Kidney epithelial cell (primary cell): ENCODE results near the gene TBX10. TPM values are rescaled to one million over a fixed set of nuclear protein-coding genes. Genes with fewer than 3 reads are reported as not detected.

Experiments
- DNase-seq: peaks from one replicate; pipeline ENCODE4 v3.0.0-alpha.2; 2010; ENCODE audit warnings: low read depth
- H3K27me3 ChIP-seq: 2 replicates; pipeline ENCODE4 v1.6.0; 2011; ENCODE audit warnings: low read length; ENCODE audit not compliant: control insufficient read depth, insufficient read depth
- H3K36me3 ChIP-seq: 2 replicates; pipeline ENCODE4 v1.5.1; 2011; ENCODE audit warnings: low read length; ENCODE audit not compliant: control insufficient read depth, insufficient read depth
- H3K4me3 ChIP-seq: 2 replicates; pipeline ENCODE4 v1.5.1; 2011; ENCODE audit warnings: low read depth, mild to moderate bottlenecking, control low read depth, low read length
- total RNA-seq: library from RNA; depleted of rRNA; stranded (reverse); fragments of >200 nt; gene quantifications from 2 replicates; pipeline ENCODE4 v1.2.3, GENCODE V29; 2015
- TF ChIP-seq, protein P1 (sequence below): IDR thresholded peaks from 2 replicates; pipeline ENCODE4 v1.5.1; 2011; ENCODE audit warnings: mild to moderate bottlenecking, moderate library complexity, low read length, control low read depth, inconsistent platforms; ENCODE audit not compliant: insufficient read depth, poor library complexity, severe bottlenecking

The TBX10 gene
- total RNA-seq, 1 donor from 2014 or later = not detected

DNA sequence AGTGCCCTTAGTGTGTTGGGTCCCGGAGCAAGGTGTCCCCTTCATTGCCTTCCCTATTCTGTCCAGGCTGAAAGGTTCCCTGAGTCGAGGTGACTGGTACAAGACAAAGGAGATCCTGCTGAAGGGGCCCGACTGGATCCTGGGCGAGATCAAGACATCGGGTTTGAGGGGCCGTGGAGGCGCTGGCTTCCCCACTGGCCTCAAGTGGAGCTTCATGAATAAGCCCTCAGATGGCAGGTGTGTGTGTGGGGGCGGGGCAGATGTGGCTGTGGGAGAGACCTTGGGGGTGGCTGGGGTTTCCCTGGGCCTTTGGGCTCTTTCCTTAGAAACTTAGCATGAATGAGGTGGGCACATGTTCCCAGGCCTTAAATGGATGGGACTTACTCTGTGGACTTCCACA, 31.1 kb downstream of the TBX10 start:
- DNase-seq = no peak
- H3K27me3 ChIP-seq = no peaks in the 10 kb centered on the region
- TF ChIP-seq, protein P1, sequence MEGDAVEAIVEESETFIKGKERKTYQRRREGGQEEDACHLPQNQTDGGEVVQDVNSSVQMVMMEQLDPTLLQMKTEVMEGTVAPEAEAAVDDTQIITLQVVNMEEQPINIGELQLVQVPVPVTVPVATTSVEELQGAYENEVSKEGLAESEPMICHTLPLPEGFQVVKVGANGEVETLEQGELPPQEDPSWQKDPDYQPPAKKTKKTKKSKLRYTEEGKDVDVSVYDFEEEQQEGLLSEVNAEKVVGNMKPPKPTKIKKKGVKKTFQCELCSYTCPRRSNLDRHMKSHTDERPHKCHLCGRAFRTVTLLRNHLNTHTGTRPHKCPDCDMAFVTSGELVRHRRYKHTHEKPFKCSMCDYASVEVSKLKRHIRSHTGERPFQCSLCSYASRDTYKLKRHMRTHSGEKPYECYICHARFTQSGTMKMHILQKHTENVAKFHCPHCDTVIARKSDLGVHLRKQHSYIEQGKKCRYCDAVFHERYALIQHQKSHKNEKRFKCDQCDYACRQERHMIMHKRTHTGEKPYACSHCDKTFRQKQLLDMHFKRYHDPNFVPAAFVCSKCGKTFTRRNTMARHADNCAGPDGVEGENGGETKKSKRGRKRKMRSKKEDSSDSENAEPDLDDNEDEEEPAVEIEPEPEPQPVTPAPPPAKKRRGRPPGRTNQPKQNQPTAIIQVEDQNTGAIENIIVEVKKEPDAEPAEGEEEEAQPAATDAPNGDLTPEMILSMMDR = no peak

DNA sequence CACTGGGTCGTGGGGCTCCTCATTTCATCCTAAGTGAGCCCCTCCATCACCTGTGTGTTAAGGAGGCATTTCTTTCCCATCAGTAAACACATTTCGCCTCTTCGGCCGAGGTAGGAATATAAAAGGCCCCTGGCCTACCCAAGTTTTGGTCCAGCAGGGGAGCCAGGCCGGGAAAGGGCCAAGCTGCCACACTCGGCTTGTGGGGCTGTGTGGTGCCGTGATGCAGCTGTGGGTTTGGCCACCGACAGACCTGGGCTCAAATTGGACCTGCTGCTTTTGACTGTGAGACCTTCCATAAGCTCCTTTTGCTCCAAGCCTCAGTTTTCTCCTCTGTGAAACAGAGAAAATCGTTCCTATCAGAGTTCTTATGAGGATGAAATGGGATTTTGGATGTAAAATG, 32.1 kb downstream of the TBX10 start:
- DNase-seq = no peak
- TF ChIP-seq, protein P1 = no peak
- H3K4me3 ChIP-seq = peak overlapping the region; percentile 71
- H3K36me3 ChIP-seq = no peaks in the 10 kb centered on the region
- no peaks in the 10 kb centered on the region for H3K27me3 ChIP-seq

More for the DNA sequence above, 31.1 kb downstream of the TBX10 start:
- H3K4me3 ChIP-seq = no peak overlapping the region
- H3K36me3 ChIP-seq = no peaks in the 10 kb centered on the region

- peak; percentile 61 for DNase-seq
- Histone ChIP-seq H3K27me3 (no peaks in the 10 kb centered on the region), H3K4me3 (peak within 1 kb of the TSS; percentile 71), H3K36me3 (no peaks in the 10 kb centered on the region)
- TF ChIP-seq, protein P1 = peak; percentile 54
Observed at GRCh38 chr11:67606492-67607295, 32.9 kb downstream of the TBX10 start, which contains the start of gene NDUFV1. Gene NDUFV1 (plus strand): TSS chr11:67606936. CDS start chr11:67607005, 69 bp downstream.

GRCh38 chr11:67606093-67606491, 33.5 kb downstream of the TBX10 start:
- no peaks in the 10 kb centered on the region for H3K36me3 ChIP-seq
- no peak for DNase-seq
- TF ChIP-seq, protein P1 = peak; percentile 2
- peak overlapping the region; percentile 71 for H3K4me3 ChIP-seq
- no peaks in the 10 kb centered on the region for H3K27me3 ChIP-seq

DNA sequence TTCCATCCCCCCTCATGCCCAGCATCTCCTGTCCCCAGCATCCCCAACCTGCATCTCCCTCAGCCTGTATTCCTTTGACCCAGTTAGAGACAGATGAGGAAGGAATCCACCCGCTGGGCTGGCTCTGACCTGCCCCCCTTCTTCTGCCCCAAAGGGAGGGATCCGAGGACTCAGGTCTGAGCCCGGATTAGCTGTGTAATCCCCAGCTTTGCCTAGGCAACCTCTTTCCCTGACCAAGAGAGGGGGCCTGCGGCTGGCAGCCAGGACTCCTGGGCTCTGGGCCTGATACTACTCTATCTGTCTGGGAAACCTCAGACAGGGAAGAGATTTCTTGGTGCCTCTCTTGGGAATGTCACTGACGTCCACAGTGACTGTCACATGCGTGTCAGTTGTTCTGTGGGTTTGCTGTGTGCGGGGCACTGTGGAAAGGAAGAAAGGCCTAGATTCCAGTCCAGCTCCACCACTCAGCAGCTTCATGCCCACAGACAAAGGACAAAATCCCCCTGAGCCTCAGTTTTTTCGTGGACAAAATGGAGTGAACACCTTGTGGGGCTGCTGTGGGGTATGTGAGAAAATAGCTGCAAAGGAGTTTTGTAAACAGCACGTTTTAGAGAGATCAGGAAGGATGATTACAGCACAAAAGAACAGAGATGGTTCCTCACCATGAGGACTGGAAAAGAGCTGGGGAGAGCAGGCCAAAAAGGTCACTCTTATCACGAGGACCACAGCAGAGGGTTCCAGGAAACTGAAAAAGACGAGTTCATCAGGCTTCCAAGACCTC, 34.1 kb downstream of the TBX10 start:
- H3K4me3 ChIP-seq = no peak overlapping the region
- TF ChIP-seq, protein P1 = no peak
- H3K27me3 ChIP-seq = no peaks in the 10 kb centered on the region
- no peaks in the 10 kb centered on the region for H3K36me3 ChIP-seq
- no peak for DNase-seq
